Esophagus muscularis mucosa (tissue), 4 donors: ENCODE data around the gene INO80E. TPM values are rescaled to one million over a fixed set of nuclear protein-coding genes. Genes with fewer than 3 reads are reported as not detected.

Experiments
- DNase-seq: peaks from one replicate; pipeline ENCODE4 v3.0.0-alpha.2; 2017; ENCODE audit errors: extremely low spot score
- H3K27ac ChIP-seq, 4 donors: fragments of 200-600 bp; sonication (generic); replicated peaks in 1 of 4; 1 replicate in 3 of 4; 2 replicates in 1 of 4; pipeline ENCODE4 v1.5.1; 2016 to 2019; ENCODE audit warnings: mild to moderate bottlenecking in 1 of 4
- H3K27me3 ChIP-seq, 4 donors: fragments of 200-600 bp; sonication (generic); one replicate each; pipeline versions ENCODE4 v1.5.1 to v1.6.0; 2016 to 2019
- H3K36me3 ChIP-seq, 4 donors: fragments of 200-600 bp; sonication (generic); one replicate each; pipeline ENCODE4 v1.5.1; 2016 to 2019
- H3K4me1 ChIP-seq, 4 donors: fragments of 200-600 bp; sonication (generic); one replicate each; pipeline ENCODE4 v1.5.1; 2016 to 2019
- H3K4me3 ChIP-seq, 4 donors: fragments of 200-600 bp; sonication (generic); 1 replicate in 2 of 4; 2 replicates in 2 of 4; pipeline ENCODE4 v1.5.1; 2016 to 2019; ENCODE audit warnings: mild to moderate bottlenecking in 4 of 4, moderate library complexity in 1 of 4
- H3K9me3 ChIP-seq, 4 donors: fragments of 200-600 bp; sonication (generic); 1 replicate in 3 of 4; 2 replicates in 1 of 4; pipeline ENCODE4 v1.5.1; 2016 to 2019
- CTCF ChIP-seq, 3 experiments: fragments of 200-600 bp in 2 of 3; fragments of 450-650 bp in 1 of 3; sonication (generic) in 2 of 3; IDR thresholded peaks; one replicate each; pipeline ENCODE4 v1.5.1; 2017 to 2019; ENCODE audit warnings: antibody characterized with exemption in 3 of 3, mild to moderate bottlenecking in 2 of 3, moderate library complexity in 1 of 3
- EP300 ChIP-seq: sonication (generic); formaldehyde crosslinking; IDR thresholded peaks from one replicate; pipeline ENCODE4 v1.6.1; 2017; ENCODE audit warnings: antibody characterized with exemption
- POLR2A ChIP-seq: fragments of 450-650 bp; IDR thresholded peaks from one replicate; pipeline ENCODE4 v1.6.1; 2017; ENCODE audit warnings: antibody characterized with exemption, moderate library complexity, mild to moderate bottlenecking, low read depth
- POLR2AphosphoS5 ChIP-seq, 2 donors: sonication (generic); formaldehyde crosslinking; IDR thresholded peaks; one replicate each; pipeline ENCODE4 v1.6.1; 2017; ENCODE audit warnings: antibody characterized with exemption in 2 of 2
- WGBS: methylation state at CpG from one replicate; pipeline ENCODE4 v1.1.5; 2018; 5-methylcytosine and 5-hydroxymethylcytosine counted together
- intact Hi-C: fragments of 100-400 bp; cut with DNase I; formaldehyde crosslinking; loops from one replicate; pipeline ENCODE4 v1.15.1; 2023
- total RNA-seq, 4 donors: library from RNA; depleted of rRNA; stranded (reverse); fragments of >200 nt; gene quantifications; one replicate each; pipeline versions ENCODE4 v1.1.0 to v1.2.1, GENCODE V29; 2016

INO80E gene
- total RNA-seq, 4 donors from 2014 or later, result 38.2 to 58.1 (median 43.5) TPM

DNA sequence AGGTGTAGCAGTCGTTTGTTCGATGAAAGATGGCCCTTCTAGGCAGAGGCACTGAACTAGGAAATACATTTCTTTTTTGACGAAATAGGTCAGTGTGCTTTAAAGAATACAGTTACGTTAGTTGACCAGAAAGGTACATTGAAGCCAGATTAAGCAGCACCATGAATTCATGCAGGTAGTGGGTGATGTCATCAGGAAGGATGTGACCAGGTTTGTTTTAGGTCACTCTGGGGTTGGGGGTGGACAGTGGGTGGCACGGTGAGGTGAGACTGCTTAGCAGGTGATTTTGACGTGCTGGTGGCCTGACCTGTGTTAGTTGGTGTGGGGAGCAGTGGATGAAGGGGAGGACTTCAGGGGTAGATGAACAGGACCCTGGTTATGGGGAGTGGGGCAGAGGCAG lies 3.6 kb downstream of the INO80E start:
- 85% methylated on average over 6 of the region's 6 CpGs for whole genome bisulfite sequencing
- Histone ChIP-seq H3K36me3 (peaks cover 0 to 64% (median 43%) of the 10 kb centered on the region in 4 donors), H3K27ac (no peak overlapping the region), H3K27me3 (no peaks in the 10 kb centered on the region), H3K4me1 (peaks cover 14 to 24% (median 17%) of the 10 kb centered on the region in 4 donors), H3K9me3 (no peaks in the 10 kb centered on the region), H3K4me3 (no peak overlapping the region)
- TF ChIP-seq EP300 (no peak), CTCF (IDR thresholded peaks at IDR 0.05) (no peak), POLR2AphosphoS5 (IDR thresholded peaks at IDR 0.05) (no peak), POLR2A (no peak)
- no peak for DNase-seq
- intact Hi-C loops, result loop anchor here (10.0 kb wide), 2 partner anchors 135 to 205 kb away; partner anchors contain the start of genes CDIPT and KIF22

DNA sequence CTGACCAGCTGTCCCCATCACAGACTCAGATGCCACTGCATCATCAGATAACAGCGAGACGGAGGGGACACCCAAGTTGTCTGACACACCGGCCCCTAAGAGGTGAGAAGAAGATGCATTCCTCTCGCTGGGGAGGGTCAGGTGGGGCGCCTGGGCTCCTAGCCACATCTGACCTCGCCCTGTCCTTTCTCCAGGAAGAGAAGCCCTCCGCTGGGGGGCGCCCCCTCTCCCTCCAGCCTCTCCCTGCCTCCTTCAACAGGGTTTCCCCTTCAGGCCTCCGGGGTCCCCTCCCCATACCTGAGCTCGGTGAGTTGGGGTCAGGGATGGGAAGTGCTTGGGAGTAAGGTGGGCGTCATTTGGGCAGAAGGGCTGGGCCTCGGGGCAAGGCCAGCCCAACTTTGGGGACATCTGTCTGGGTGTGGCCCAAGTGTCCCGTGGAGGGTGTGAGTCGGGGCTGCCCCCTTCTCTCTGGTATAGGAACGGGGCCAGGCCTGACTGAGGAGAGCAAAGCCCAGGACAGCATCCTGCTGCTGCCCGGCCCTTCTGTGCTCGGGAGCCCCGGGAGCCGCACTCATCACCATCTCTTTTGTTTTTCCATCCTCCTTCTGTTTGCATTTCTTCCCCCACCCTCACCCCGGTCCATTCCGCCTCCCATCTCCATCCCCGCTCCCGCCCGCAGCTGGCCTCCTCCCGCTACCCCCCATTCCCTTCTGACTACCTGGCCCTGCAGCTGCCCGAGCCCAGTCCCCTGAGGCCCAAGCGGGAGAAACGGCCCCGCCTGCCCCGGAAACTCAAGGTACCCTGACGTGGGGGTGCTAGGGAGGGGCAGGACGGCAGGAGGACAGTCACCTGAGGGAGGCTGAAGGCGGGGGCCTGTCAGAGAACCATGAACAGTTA lies 4.9 kb downstream of the INO80E start:
- Histone ChIP-seq H3K9me3 (no peaks in the 10 kb centered on the region), H3K27ac (no peak overlapping the region), H3K4me3 (no peak overlapping the region), H3K27me3 (no peaks in the 10 kb centered on the region), H3K4me1 (peaks cover 9 to 28% (median 22%) of the 10 kb centered on the region in 4 donors), H3K36me3 (peaks cover 0 to 64% (median 45%) of the 10 kb centered on the region in 4 donors)
- WGBS, result 79% methylated on average over 24 of the region's 33 CpGs
- no peak for TF ChIP-seq POLR2AphosphoS5 (IDR thresholded peaks at IDR 0.05)
- no peak for TF ChIP-seq CTCF (IDR thresholded peaks at IDR 0.05)
- no peak for TF ChIP-seq EP300
- TF ChIP-seq POLR2A, result no peak
- no peak for DNase-seq
- intact Hi-C loops, result loop anchor here (10.0 kb wide), 1 partner anchor 136 kb away; the partner anchor contains the start of gene CDIPT

GRCh38 chr16:30002614-30003346 lies 6.7 kb downstream of the INO80E start:
- Histone ChIP-seq H3K27ac (no peak overlapping the region), H3K36me3 (peaks cover 0 to 60% (median 44%) of the 10 kb centered on the region in 4 donors), H3K9me3 (no peaks in the 10 kb centered on the region), H3K4me1 (peaks cover 2 to 13% (median 11%) of the 10 kb centered on the region in 4 donors), H3K4me3 (no peak overlapping the region), H3K27me3 (peaks cover 0 to 8% (median 2%) of the 10 kb centered on the region in 4 donors)
- intact Hi-C loops, result loop anchor here (10.0 kb wide), 1 partner anchor 138 kb away; the partner anchor contains the start of gene CDIPT
- WGBS, result 83% methylated on average over 17 of the region's 19 CpGs
- TF ChIP-seq POLR2AphosphoS5 (IDR thresholded peaks at IDR 0.05) (no peak), EP300 (no peak), POLR2A (no peak), CTCF (IDR thresholded peaks at IDR 0.05) (no peak)
- no peak for DNase-seq

- intact Hi-C loops, result loop anchor here (10.0 kb wide), 1 partner anchor 139 kb away; the partner anchor contains the start of gene CDIPT
- Histone ChIP-seq H3K36me3 (peaks cover 0 to 50% (median 39%) of the 10 kb centered on the region in 4 donors), H3K4me1 (peaks cover 2 to 12% (median 11%) of the 10 kb centered on the region in 4 donors), H3K27ac (no peak overlapping the region), H3K27me3 (peaks cover 0 to 19% (median 2%) of the 10 kb centered on the region in 4 donors), H3K9me3 (no peaks in the 10 kb centered on the region), H3K4me3 (no peak overlapping the region)
- TF ChIP-seq EP300 (no peak), POLR2AphosphoS5 (IDR thresholded peaks at IDR 0.05) (no peak), POLR2A (no peak), CTCF (IDR thresholded peaks at IDR 0.05) (no peak)
- no peak for DNase-seq
- WGBS, result 85% methylated on average over 13 of the region's 17 CpGs
These were observed 7.8 kb downstream of the INO80E start for GRCh38 chr16:30003670-30004423.
